PFSK-1 (cell line): Measurements from ENCODE around the gene HK1.

Experiments used
- FOXP2 ChIP-seq: optimal IDR thresholded peaks from 2 replicates; pipeline ENCODE3; 2011; ENCODE audit warnings: borderline replicate concordance, control low read depth, inconsistent platforms; ENCODE audit not compliant: insufficient read depth; ENCODE audit errors: extremely low read length, extremely low read depth
- POLR2AphosphoS5 ChIP-seq: IDR thresholded peaks from 2 replicates; pipeline ENCODE4 v1.6.1; 2012; ENCODE audit warnings: low read depth, mild to moderate bottlenecking, control low read depth, low read length, moderate library complexity
- REST ChIP-seq, 2 experiments: IDR thresholded peaks; 2 replicates each; pipeline versions ENCODE4 v1.6.1 to v1.8.0; 2011 to 2012; ENCODE audit warnings: low read depth in 2 of 2, low read length in 2 of 2, control low read depth in 1 of 2, inconsistent platforms in 1 of 2, mild to moderate bottlenecking in 1 of 2, moderate library complexity in 1 of 2; ENCODE audit not compliant: insufficient read depth in 1 of 2
- SIN3A ChIP-seq: IDR thresholded peaks from 2 replicates; pipeline ENCODE4 v1.6.1; 2012; ENCODE audit warnings: mild to moderate bottlenecking, low read length, moderate library complexity, borderline replicate concordance; ENCODE audit not compliant: insufficient read depth
- TAF1 ChIP-seq: IDR thresholded peaks from 2 replicates; pipeline ENCODE4 v1.6.1; 2012; ENCODE audit warnings: low read length, control low read depth, borderline replicate concordance; ENCODE audit not compliant: insufficient read depth

GRCh38 chr10:69317626-69318105, 39.4 kb downstream of the HK1 start:
- TF ChIP-seq POLR2AphosphoS5 = no peak
- TF ChIP-seq REST (IDR thresholded peaks at IDR 0.05; ENCODE audit: insufficient read depth in 1 of 2, low read depth in 2 of 2, low read length in 2 of 2) = no peak
- TF ChIP-seq FOXP2 = no peak
- no peak for TF ChIP-seq TAF1
- TF ChIP-seq SIN3A = no peak
